Astrocyte (in vitro differentiated cells and primary cell): ENCODE data around the gene KIAA1217.

Experiments used
- EZH2 ChIP-seq: IDR thresholded peaks from 2 replicates; pipeline ENCODE4 v1.6.1; 2012; ENCODE audit warnings: mild to moderate bottlenecking, low read length, inconsistent platforms; ENCODE audit not compliant: insufficient read depth
- TF ChIP-seq, protein P1 (sequence below): IDR thresholded peaks from 2 replicates; pipeline ENCODE4 v1.5.1; 2011; ENCODE audit warnings: low read depth, mild to moderate bottlenecking, inconsistent platforms, low read length, moderate library complexity; ENCODE audit not compliant: insufficient read depth

DNA sequence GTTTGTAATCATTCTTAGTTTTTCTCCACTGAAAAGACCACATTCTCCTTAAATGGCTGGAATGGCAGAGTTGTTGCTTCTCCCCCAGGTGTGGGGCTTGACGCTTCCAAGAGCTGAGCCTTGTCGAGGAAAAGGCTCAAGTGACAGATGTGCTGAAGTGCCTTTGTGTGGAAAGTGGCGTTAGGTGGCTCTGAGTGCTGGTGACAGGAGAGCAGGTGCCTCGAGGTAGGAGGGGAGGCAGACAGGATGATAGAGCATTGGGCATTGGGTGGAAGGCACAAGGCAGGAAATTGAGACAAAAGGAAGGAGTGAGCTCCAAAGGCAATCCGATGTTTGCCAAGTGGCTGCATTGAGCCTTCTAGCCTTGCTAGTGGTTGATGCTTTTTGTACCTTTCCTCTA lies 6.7 kb downstream of the KIAA1217 start:
- TF ChIP-seq, protein P1, sequence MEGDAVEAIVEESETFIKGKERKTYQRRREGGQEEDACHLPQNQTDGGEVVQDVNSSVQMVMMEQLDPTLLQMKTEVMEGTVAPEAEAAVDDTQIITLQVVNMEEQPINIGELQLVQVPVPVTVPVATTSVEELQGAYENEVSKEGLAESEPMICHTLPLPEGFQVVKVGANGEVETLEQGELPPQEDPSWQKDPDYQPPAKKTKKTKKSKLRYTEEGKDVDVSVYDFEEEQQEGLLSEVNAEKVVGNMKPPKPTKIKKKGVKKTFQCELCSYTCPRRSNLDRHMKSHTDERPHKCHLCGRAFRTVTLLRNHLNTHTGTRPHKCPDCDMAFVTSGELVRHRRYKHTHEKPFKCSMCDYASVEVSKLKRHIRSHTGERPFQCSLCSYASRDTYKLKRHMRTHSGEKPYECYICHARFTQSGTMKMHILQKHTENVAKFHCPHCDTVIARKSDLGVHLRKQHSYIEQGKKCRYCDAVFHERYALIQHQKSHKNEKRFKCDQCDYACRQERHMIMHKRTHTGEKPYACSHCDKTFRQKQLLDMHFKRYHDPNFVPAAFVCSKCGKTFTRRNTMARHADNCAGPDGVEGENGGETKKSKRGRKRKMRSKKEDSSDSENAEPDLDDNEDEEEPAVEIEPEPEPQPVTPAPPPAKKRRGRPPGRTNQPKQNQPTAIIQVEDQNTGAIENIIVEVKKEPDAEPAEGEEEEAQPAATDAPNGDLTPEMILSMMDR = no peak
- no peak for TF ChIP-seq EZH2
